GM18909 (cell line): Measurements from ENCODE around the gene SETD7.

Experiments
- ATAC-seq: cut with Tn5 transposase; IDR thresholded peaks from one replicate; pipeline ENCODE4 v1.9.1; 2021; ENCODE audit warnings: mild to moderate bottlenecking; ENCODE audit not compliant: unreplicated experiment, poor library complexity

Gene SETD7

DNA sequence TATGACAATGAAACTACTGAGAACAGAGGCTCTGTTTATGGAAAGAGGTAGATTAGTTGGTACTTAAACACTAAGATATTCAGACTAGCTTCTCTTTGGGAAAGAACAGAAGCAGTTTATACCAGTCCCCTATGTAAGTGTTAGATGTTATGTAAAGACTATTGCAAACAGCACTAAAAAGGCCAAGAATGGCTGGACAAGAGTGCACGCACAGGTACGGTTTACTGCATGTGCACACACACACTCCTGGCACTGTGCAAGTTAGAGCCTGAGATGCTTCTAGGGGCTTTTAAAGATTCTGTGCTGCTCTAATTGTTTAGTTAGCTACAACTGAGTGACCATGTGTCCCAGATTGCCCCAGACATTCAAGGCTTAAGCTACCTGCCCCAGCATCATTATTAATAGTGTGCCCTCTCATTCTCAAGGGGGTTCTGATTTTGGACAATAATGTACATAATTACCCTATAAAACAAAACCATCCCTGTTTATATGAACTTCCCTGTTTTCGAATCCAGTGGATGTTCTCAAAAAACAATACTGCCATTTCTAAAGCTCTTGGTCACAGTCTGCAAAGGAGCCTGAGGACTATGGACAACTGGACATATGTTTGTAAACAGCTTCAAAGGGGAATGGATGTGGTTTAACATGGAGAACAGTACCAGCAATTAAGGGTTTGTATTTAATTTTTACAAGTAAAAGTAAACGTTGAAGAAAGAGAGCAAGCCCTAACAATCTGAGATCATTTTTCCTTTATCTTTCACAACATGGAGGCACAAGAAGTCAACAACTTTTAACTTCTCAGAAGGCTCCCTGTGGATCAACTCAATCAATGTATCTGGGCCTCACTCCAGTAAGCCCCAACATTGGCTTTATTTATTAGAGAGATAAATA is 2.0 kb downstream of the SETD7 start:
- no peak for ATAC-seq

- no peak for ATAC-seq
These were observed 3.3 kb downstream of the SETD7 start for GRCh38 chr4:139552517-139553307.

DNA sequence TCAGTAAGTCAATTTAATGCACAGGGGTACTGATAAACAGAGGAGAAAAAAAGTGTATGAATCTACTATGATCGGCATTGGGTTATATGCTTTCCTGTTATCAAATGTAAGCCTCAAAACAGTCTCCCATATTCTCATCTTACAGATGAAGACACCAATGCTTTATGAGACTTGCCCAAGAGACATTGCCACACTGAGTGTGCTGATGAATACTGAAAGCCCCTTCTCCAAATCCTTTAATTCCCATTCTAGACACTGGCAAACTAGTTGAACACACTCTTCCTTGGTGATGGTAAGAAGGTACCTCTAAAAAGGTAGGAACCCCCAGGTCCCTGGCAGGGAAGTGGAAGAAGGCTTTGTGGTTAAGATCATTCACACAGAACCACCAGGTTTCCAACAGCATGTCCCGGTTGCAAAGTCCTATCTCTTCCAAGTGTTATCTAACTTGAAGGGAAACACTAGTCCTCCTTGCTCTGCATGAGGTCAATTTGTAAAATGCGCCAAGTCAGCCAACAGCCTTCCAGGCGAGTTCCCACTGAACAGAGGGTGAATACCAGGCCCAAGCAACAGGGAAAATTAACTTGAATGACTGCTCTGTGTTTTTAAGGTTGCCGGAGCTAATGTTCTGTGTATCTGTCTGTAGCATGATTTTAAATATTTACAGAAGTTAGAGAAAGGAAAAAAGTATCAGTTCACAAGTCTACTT is 5.1 kb downstream of the SETD7 start:
- no peak for ATAC-seq

DNA sequence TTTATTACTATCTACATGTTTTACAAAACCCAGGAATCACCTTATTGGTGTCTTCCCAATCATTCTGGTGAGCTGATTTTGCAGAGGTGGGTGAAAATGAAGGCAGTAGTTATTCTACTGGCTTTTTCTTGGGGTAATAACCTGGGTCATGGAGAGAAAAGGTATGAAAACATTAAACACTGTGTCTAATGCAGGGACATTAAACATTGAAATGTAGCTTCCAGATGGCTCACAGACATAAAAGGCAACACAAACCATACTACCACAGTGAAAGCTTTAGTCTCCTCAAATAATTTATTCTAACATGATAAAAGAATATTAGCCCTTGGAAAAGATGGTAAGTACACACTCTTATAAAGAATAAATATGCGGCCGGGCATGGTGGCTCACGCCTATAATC is 8.0 kb downstream of the SETD7 start:
- no peak for ATAC-seq

GRCh38 chr4:139540632-139541031 is 15.4 kb downstream of the SETD7 start:
- ATAC-seq: no peak

- ATAC-seq: no peak
These were observed 15.9 kb downstream of the SETD7 start for GRCh38 chr4:139540161-139540560.

DNA sequence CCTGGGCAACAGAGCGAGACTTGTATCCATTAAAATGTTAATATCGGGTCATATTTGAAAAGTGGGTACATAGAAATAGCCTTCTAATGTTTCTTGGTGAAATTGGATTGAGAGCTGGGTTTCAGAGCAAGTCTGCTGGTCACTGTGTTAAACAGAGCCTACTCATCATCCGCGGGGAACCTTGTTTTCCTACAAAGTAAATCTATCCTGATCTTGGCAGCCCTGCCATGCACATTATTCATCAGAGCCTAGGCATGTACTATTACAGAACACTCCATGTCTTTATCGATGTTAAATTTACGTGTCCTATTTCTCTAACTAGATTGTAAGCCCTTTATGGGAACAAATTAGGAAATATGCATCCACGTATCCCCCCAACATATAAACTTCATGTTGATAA is 18.7 kb downstream of the SETD7 start:
- no peak for ATAC-seq

- ATAC-seq: no peak
These were observed 20.2 kb downstream of the SETD7 start for GRCh38 chr4:139535871-139536234.

GRCh38 chr4:139535228-139535870 is 20.7 kb downstream of the SETD7 start:
- no peak for ATAC-seq

- no peak for ATAC-seq
These were observed 21.6 kb downstream of the SETD7 start for GRCh38 chr4:139534287-139534950.

DNA sequence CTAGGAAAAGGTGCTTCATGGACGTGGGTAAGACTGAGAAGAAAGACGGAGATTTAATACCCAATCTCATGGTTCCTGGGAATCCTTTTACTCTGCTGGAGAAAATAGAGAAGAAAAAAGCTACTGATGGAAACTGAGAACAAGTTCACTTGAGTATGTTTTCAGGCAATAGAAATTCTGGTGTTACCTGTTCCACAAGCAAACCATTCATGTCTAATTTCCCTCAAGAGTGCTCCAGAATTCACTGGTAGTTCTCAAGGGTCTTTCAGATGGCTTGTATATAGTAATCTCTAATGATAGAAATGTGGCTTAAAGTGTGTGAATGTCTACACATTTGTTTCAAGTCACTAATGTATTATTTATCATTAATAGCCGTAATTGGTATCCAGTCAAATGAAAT is 22.5 kb downstream of the SETD7 start:
- no peak for ATAC-seq

DNA sequence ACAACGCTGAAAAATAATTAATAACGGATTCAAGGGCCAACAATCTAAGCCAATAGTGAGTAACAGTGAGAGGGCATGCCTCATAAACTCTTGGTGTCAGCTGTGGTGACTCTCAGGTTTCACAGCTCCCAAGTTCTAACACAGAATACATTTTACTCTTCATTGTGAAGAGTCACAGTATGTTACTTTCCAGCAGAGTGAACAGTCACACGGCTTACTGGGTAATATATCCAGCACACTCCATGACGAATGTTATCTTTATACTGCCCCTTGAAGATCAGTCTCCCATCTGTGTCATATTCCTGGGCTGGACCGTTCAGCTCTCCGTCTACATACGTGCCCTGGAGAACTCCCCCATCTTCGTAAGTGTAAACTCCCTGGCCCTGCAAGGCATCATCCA is 23.1 kb downstream of the SETD7 start:
- no peak for ATAC-seq

DNA sequence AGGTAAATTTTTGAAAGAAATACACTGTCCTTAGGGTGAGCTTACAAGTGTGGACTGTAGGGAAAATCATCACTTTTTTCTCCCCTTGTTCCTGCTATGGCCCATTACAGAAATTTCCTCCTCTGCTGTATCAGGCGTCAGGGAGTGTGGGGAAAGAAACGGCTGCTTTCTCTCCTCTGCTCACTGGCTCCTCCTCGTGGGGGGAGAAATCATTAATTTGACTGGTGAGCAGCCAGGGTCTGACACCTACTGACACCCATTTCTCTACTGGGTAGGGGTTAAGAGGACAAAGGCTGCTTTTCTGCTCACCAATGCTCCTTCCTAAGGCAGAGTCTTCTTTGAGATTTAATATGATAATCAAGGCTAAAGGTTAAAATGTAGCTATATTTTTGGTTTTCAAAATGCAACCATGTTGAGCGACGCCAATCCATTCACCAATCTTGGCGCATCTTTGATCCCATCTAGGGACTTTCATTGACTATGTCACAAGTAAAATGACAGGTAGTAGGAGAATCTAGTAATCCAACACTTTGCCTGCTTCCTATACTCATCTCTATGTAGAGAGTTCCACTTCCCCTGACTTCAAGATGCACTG is 25.1 kb downstream of the SETD7 start:
- peak; percentile 58 for ATAC-seq

- peak; percentile 84 for ATAC-seq
These were observed 27.5 kb downstream of the SETD7 start for GRCh38 chr4:139528377-139529005.

DNA sequence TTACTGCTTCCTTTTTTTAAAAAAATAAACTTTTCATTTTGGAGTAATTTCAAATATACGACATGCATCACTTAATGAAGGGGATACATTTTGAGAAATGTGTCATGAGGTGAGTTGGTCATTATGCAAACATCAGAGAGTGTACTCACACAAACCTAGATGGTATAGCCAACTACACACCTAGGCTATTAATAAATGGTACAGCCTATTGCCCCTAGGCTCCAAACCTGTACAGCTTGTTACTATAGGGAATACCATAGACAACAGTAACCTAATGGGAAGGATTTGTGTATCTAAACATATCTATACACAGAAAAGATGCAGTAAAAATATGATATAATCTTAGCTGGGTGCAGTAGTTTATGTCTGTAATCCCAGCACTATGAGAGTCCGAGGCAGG is 29.1 kb downstream of the SETD7 start:
- ATAC-seq: no peak

- ATAC-seq: no peak
These were observed 30.6 kb downstream of the SETD7 start for GRCh38 chr4:139525414-139525813.

GRCh38 chr4:139524062-139524631 is 31.9 kb downstream of the SETD7 start:
- ATAC-seq: peak; percentile 27

- no peak for ATAC-seq
These were observed 32.9 kb downstream of the SETD7 start for GRCh38 chr4:139523076-139523475.

- ATAC-seq: no peak
These were observed 33.6 kb downstream of the SETD7 start for GRCh38 chr4:139522457-139522856.
